Esophagus muscularis mucosa (tissue), 4 donors: ENCODE data around the gene PET100.

Source experiments
- CTCF ChIP-seq, 3 experiments: fragments of 200-600 bp in 2 of 3; fragments of 450-650 bp in 1 of 3; sonication (generic) in 2 of 3; IDR thresholded peaks; one replicate each; pipeline ENCODE4 v1.5.1; 2017 to 2019; ENCODE audit warnings: antibody characterized with exemption in 3 of 3, mild to moderate bottlenecking in 2 of 3, moderate library complexity in 1 of 3
- EP300 ChIP-seq: sonication (generic); formaldehyde crosslinking; IDR thresholded peaks from one replicate; pipeline ENCODE4 v1.6.1; 2017; ENCODE audit warnings: antibody characterized with exemption
- POLR2A ChIP-seq: fragments of 450-650 bp; IDR thresholded peaks from one replicate; pipeline ENCODE4 v1.6.1; 2017; ENCODE audit warnings: antibody characterized with exemption, moderate library complexity, mild to moderate bottlenecking, low read depth

- TF ChIP-seq CTCF (IDR thresholded peaks at IDR 0.05) = no peak
- no peak for TF ChIP-seq EP300
- no peak for TF ChIP-seq POLR2A
Measured at GRCh38 chr19:7582446-7582845, 47.1 kb upstream of the PET100 start.
